ENCODE results near the gene TF. TPM values are rescaled to one million over a fixed set of nuclear protein-coding genes. Genes with fewer than 3 reads are reported as not detected.

TF gene
- total and polyA plus RNA-seq, 4 donors, result 5,045 to 9,659 (median 6,266) TPM

DNA sequence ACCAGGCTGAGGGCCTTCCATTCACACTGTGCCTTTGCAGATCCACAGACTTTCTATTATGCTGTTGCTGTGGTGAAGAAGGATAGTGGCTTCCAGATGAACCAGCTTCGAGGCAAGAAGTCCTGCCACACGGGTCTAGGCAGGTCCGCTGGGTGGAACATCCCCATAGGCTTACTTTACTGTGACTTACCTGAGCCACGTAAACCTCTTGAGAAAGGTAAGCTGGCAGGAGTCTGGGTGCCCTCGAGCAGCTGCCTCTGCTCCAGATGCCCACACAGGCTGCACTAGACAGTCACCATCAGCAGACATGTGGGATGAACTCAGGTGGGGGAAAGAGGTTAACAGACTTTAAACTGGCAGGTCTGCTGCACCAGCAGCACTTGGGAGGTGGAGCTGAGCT, 8.3 kb downstream of the TF start:
- H3K27ac ChIP-seq (ENCODE audit: low read depth in 1 of 2, low read length in 2 of 2), result no peak overlapping the region
- peaks cover 18 to 65% (median 63%) of the 10 kb centered on the region in 4 donors for H3K36me3 ChIP-seq (ENCODE audit: control insufficient read depth in 4 of 4, insufficient read depth in 3 of 4, low read depth in 1 of 4, low read length in 3 of 4)
- no peaks in the 10 kb centered on the region for H3K27me3 ChIP-seq (ENCODE audit: control insufficient read depth in 4 of 4, insufficient read depth in 4 of 4, low read length in 3 of 4)
- no peak for DNase-seq (ENCODE audit: low spot score)
- WGBS, result 77% methylated on average over 5 of the region's 5 CpGs
- H3K9ac ChIP-seq (ENCODE audit: low read depth in 1 of 2, low read length in 2 of 2), result no peak overlapping the region
- no peak for TF ChIP-seq ZBTB33 (IDR thresholded peaks at IDR 0.05)
- TF ChIP-seq EGR1 (IDR thresholded peaks at IDR 0.05; ENCODE audit: low read depth in 2 of 2), result peak in 1 of 2 donors; percentile 40
- H3K4me1 ChIP-seq (ENCODE audit: control insufficient read depth in 4 of 4, insufficient read depth in 4 of 4, low read length in 3 of 4), result peaks cover 2 to 25% (median 9%) of the 10 kb centered on the region in 4 donors
- H3K4me3 ChIP-seq (ENCODE audit: low read depth in 1 of 3, low read length in 3 of 3), result no peak overlapping the region
- no peaks in the 10 kb centered on the region for H3K9me3 ChIP-seq (ENCODE audit: control insufficient read depth in 4 of 4, low read length in 3 of 4)

DNA sequence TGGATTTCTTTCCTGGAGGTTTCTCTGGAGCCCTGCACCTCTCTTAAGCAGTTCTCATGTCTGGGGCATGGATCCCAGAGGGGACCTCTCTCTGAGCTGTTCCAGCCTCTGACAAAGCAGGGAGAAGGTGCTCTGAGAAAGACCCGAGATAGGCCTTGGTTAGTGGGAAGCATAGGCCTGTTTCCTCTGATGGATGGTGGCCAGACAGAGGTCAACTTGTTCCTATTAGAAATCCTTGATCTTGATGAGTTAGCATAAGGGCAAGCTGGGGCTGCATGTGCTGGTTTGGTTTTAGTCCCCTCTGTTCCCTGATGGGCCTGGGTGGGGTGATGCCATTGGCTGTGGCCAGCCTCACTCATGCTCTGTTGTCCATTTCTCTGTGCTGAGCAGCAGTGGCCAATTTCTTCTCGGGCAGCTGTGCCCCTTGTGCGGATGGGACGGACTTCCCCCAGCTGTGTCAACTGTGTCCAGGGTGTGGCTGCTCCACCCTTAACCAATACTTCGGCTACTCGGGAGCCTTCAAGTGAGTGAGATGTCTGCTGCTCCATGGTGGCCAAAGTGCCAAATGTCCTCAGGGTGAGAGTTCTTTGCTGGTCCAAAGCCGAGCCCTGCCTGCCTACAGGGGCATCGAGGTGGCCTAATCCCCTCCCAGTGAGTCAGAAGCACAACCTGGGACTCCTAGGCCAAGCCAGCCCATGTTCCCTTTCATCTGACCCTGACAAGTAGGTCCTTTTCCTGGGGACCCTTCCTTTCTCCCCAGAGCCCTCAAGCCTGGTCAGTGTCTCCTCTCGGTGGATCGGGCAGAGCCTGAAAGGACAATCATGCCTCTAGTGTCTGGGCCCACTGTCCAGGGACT, 9.0 kb downstream of the TF start:
- no peak overlapping the region for H3K27ac ChIP-seq (ENCODE audit: low read depth in 1 of 2, low read length in 2 of 2)
- no peaks in the 10 kb centered on the region for H3K9me3 ChIP-seq (ENCODE audit: control insufficient read depth in 4 of 4, low read length in 3 of 4)
- H3K9ac ChIP-seq (ENCODE audit: low read depth in 1 of 2, low read length in 2 of 2), result no peak overlapping the region
- TF ChIP-seq EGR1 (IDR thresholded peaks at IDR 0.05; ENCODE audit: low read depth in 2 of 2) (no peak), YY1 (IDR thresholded peaks at IDR 0.05) (no peak), RXRA (IDR thresholded peaks at IDR 0.05) (no peak)
- 56% methylated on average over 10 of the region's 10 CpGs for WGBS
- no peak overlapping the region for H3K4me3 ChIP-seq (ENCODE audit: low read depth in 1 of 3, low read length in 3 of 3)
- DNase-seq (ENCODE audit: low spot score), result no peak
- peaks cover 0 to 18% (median 2%) of the 10 kb centered on the region in 4 donors for H3K4me1 ChIP-seq (ENCODE audit: control insufficient read depth in 4 of 4, insufficient read depth in 4 of 4, low read length in 3 of 4)
- no peaks in the 10 kb centered on the region for H3K27me3 ChIP-seq (ENCODE audit: control insufficient read depth in 4 of 4, insufficient read depth in 4 of 4, low read length in 3 of 4)
- H3K36me3 ChIP-seq (ENCODE audit: control insufficient read depth in 4 of 4, insufficient read depth in 3 of 4, low read depth in 1 of 4, low read length in 3 of 4), result peaks cover 18 to 70% (median 68%) of the 10 kb centered on the region in 4 donors

GRCh38 chr3:133756716-133757694, 10.8 kb downstream of the TF start:
- no peak overlapping the region for H3K9ac ChIP-seq (ENCODE audit: low read depth in 1 of 2, low read length in 2 of 2)
- H3K27me3 ChIP-seq (ENCODE audit: control insufficient read depth in 4 of 4, insufficient read depth in 4 of 4, low read length in 3 of 4), result no peaks in the 10 kb centered on the region
- TF ChIP-seq FOXA1 (IDR thresholded peaks at IDR 0.05), result no peak
- peak in 1 of 2 donors; percentile 16 for TF ChIP-seq JUND (IDR thresholded peaks at IDR 0.05)
- TF ChIP-seq ZBTB33 (IDR thresholded peaks at IDR 0.05), result peak; percentile 8
- no peaks in the 10 kb centered on the region for H3K9me3 ChIP-seq (ENCODE audit: control insufficient read depth in 4 of 4, low read length in 3 of 4)
- peaks cover 18 to 82% (median 76%) of the 10 kb centered on the region in 4 donors for H3K36me3 ChIP-seq (ENCODE audit: control insufficient read depth in 4 of 4, insufficient read depth in 3 of 4, low read depth in 1 of 4, low read length in 3 of 4)
- H3K4me3 ChIP-seq (ENCODE audit: low read depth in 1 of 3, low read length in 3 of 3), result no peak overlapping the region
- WGBS, result 58% methylated on average over 20 of the region's 20 CpGs
- DNase-seq (ENCODE audit: low spot score), result no peak
- H3K4me1 ChIP-seq (ENCODE audit: control insufficient read depth in 4 of 4, insufficient read depth in 4 of 4, low read length in 3 of 4), result peaks cover 0 to 14% (median 0%) of the 10 kb centered on the region in 4 donors
- peak overlapping the region in 1 of 2 donors; percentile 8 for H3K27ac ChIP-seq (ENCODE audit: low read depth in 1 of 2, low read length in 2 of 2)
